ENCODE results near the gene OAS2.

DNA sequence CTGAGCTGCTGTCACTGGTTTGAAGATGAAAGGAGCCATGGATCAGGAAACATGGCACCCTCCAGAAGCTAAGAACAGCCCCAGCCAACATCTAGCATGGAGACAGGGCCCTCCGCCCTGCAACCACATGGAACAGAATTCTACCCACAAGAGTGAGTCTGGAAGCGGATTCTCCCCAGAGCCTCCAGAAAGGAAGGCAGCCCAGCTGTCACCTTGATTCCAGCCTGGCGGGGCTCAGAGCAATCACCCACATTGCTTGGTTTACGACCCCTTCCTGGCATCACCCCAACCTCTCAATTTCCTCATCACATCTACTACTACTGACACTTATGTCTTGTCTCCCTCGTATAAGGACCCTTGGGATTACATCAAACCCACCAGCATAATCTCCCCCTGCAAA lies 38.5 kb downstream of the OAS2 start:
- TF ChIP-seq, protein P1, sequence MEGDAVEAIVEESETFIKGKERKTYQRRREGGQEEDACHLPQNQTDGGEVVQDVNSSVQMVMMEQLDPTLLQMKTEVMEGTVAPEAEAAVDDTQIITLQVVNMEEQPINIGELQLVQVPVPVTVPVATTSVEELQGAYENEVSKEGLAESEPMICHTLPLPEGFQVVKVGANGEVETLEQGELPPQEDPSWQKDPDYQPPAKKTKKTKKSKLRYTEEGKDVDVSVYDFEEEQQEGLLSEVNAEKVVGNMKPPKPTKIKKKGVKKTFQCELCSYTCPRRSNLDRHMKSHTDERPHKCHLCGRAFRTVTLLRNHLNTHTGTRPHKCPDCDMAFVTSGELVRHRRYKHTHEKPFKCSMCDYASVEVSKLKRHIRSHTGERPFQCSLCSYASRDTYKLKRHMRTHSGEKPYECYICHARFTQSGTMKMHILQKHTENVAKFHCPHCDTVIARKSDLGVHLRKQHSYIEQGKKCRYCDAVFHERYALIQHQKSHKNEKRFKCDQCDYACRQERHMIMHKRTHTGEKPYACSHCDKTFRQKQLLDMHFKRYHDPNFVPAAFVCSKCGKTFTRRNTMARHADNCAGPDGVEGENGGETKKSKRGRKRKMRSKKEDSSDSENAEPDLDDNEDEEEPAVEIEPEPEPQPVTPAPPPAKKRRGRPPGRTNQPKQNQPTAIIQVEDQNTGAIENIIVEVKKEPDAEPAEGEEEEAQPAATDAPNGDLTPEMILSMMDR (IDR thresholded peaks at IDR 0.05), result no peak
- TF ChIP-seq EP300 (IDR thresholded peaks at IDR 0.05), result no peak

All from stomach (tissue), 4 donors.